Esophagus squamous epithelium (tissue), 5 donors: Measurements from ENCODE around the gene HMGXB4. TPM values are rescaled to one million over a fixed set of nuclear protein-coding genes. Genes with fewer than 3 reads are reported as not detected.

Source experiments
- DNase-seq: peaks from one replicate; lab custom pipeline; 2025; lab: John Stamatoyannopoulos, UW
- H3K27ac ChIP-seq, 4 donors: fragments of 200-600 bp; sonication (generic); one replicate each; pipeline ENCODE4 v1.5.1; 2016 to 2019; ENCODE audit warnings: mild to moderate bottlenecking in 1 of 4
- H3K27me3 ChIP-seq, 4 donors: fragments of 200-600 bp; sonication (generic); 1 replicate in 3 of 4; 2 replicates in 1 of 4; pipeline versions ENCODE4 v1.5.1 to v1.6.0; 2017 to 2021; ENCODE audit warnings: antibody characterized with exemption in 1 of 4
- H3K36me3 ChIP-seq, 3 donors: fragments of 200-600 bp; sonication (generic); one replicate each; pipeline ENCODE4 v1.5.1; 2016 to 2019
- H3K4me1 ChIP-seq, 3 donors: fragments of 200-600 bp; sonication (generic); one replicate each; pipeline ENCODE4 v1.5.1; 2017 to 2019
- H3K4me3 ChIP-seq, 4 donors: fragments of 200-600 bp; sonication (generic); 1 replicate in 3 of 4; 2 replicates in 1 of 4; pipeline ENCODE4 v1.5.1; 2016 to 2019; ENCODE audit warnings: mild to moderate bottlenecking in 2 of 4, moderate library complexity in 1 of 4
- H3K9me3 ChIP-seq, 3 donors: fragments of 200-600 bp; sonication (generic); one replicate each; pipeline ENCODE4 v1.5.1; 2016 to 2019
- POLR2A ChIP-seq, 4 donors: fragments of 450-650 bp; IDR thresholded peaks; one replicate each; pipeline ENCODE4 v1.6.1; 2017; ENCODE audit warnings: antibody characterized with exemption in 4 of 4, mild to moderate bottlenecking in 4 of 4, moderate library complexity in 3 of 4
- WGBS, 2 donors: methylation state at CpG; one replicate each; pipeline ENCODE4 v1.1.5; 2018; 5-methylcytosine and 5-hydroxymethylcytosine counted together
- intact Hi-C: fragments of 100-400 bp; cut with DNase I; formaldehyde crosslinking; loops from one replicate; pipeline ENCODE4 v1.15.0; 2022
- total RNA-seq, 4 donors: library from RNA; depleted of rRNA; stranded (reverse); fragments of >200 nt; gene quantifications; one replicate each; pipeline ENCODE4 v1.1.0, GENCODE V29; 2016
- TF ChIP-seq, protein P1 (sequence below), 6 experiments: fragments of 450-650 bp in 4 of 6; fragments of 200-600 bp in 2 of 6; sonication (generic) in 2 of 6; IDR thresholded peaks; one replicate each; pipeline ENCODE4 v1.5.1; 2016 to 2019; ENCODE audit warnings: antibody characterized with exemption in 6 of 6, mild to moderate bottlenecking in 4 of 6, moderate library complexity in 4 of 6
- donor health status: DM: yes; HTN: yes; CAD: no.

The HMGXB4 gene
- total RNA-seq, 4 donors from 2014 or later = 10.2 to 20.1 (median 13.5) TPM

- peaks cover 0 to 17% (median 0%) of the 10 kb centered on the region in 4 donors for H3K27me3 ChIP-seq
- no peak overlapping the region for H3K27ac ChIP-seq
- no peaks in the 10 kb centered on the region for H3K4me1 ChIP-seq
- DNase-seq = no peak
- intact Hi-C loops = no loop called here
- no peak for TF ChIP-seq POLR2A (IDR thresholded peaks at IDR 0.05)
- TF ChIP-seq, protein P1, sequence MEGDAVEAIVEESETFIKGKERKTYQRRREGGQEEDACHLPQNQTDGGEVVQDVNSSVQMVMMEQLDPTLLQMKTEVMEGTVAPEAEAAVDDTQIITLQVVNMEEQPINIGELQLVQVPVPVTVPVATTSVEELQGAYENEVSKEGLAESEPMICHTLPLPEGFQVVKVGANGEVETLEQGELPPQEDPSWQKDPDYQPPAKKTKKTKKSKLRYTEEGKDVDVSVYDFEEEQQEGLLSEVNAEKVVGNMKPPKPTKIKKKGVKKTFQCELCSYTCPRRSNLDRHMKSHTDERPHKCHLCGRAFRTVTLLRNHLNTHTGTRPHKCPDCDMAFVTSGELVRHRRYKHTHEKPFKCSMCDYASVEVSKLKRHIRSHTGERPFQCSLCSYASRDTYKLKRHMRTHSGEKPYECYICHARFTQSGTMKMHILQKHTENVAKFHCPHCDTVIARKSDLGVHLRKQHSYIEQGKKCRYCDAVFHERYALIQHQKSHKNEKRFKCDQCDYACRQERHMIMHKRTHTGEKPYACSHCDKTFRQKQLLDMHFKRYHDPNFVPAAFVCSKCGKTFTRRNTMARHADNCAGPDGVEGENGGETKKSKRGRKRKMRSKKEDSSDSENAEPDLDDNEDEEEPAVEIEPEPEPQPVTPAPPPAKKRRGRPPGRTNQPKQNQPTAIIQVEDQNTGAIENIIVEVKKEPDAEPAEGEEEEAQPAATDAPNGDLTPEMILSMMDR (IDR thresholded peaks at IDR 0.05) = no peak
- WGBS, 2 donors = 45 to 52% methylated on average over 3 of the region's 3 CpGs
- H3K4me3 ChIP-seq = no peak overlapping the region
- H3K9me3 ChIP-seq = no peaks in the 10 kb centered on the region
- no peaks in the 10 kb centered on the region for H3K36me3 ChIP-seq
Observed at GRCh38 chr22:35219012-35219411, 38.3 kb upstream of the HMGXB4 start.

DNA sequence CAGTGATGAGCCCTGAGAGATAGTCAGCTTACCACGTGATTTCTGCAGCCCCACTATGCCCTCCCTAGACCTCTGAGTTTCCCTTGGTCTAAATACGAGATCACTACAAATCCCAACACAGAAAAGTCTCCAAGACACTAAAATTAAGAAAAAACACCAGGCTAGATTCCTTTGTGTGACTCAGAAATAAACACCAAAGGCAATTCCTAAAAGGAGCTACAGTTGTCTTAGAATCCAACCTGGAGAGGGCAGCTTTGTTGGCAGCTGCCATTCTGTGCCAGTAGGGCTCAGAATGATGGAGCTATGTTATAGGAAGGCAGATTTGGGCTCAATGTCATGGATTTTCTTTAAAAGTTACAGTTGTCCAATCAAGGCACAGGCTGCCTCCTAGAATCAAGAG is 37.1 kb upstream of the HMGXB4 start:
- H3K9me3 ChIP-seq = no peaks in the 10 kb centered on the region
- no peak overlapping the region for H3K4me3 ChIP-seq
- intact Hi-C loops = no loop called here
- TF ChIP-seq, protein P1 (IDR thresholded peaks at IDR 0.05) = no peak
- no peak for TF ChIP-seq POLR2A (IDR thresholded peaks at IDR 0.05)
- 39 to 64% methylated on average over 2 of the region's 2 CpGs for WGBS, 2 donors
- DNase-seq = no peak
- H3K4me1 ChIP-seq = no peaks in the 10 kb centered on the region
- H3K27me3 ChIP-seq = peaks cover 0 to 23% (median 0%) of the 10 kb centered on the region in 4 donors
- H3K27ac ChIP-seq = no peak overlapping the region
- no peaks in the 10 kb centered on the region for H3K36me3 ChIP-seq

DNA sequence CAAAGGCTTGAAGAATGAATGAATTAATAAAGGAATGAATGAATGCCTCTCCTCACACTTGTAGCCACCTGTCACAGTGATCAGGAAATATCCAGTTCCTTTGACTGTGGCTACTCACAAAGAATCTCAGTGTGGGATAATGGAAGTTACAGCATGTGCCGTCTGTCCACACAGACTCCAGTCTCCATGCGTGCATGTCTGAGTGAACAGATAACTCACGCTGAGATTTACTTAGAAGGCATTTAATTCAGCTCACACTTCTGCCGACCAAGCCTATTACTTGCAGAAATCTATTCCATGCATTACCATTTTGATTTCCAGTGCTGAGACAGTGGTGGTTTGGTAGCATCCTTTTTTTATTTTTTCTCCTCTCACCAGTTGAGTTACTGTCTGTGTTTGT is 32.3 kb upstream of the HMGXB4 start:
- Histone ChIP-seq H3K4me3 (no peak overlapping the region), H3K27ac (no peak overlapping the region), H3K36me3 (no peaks in the 10 kb centered on the region), H3K27me3 (peaks cover 0 to 47% (median 0%) of the 10 kb centered on the region in 4 donors), H3K9me3 (no peaks in the 10 kb centered on the region), H3K4me1 (no peaks in the 10 kb centered on the region)
- intact Hi-C loops = no loop called here
- TF ChIP-seq POLR2A (IDR thresholded peaks at IDR 0.05) = no peak
- TF ChIP-seq, protein P1 (IDR thresholded peaks at IDR 0.05) = no peak
- no peak for DNase-seq
- WGBS, 2 donors = 76 to 80% methylated on average over 4 of the region's 4 CpGs

DNA sequence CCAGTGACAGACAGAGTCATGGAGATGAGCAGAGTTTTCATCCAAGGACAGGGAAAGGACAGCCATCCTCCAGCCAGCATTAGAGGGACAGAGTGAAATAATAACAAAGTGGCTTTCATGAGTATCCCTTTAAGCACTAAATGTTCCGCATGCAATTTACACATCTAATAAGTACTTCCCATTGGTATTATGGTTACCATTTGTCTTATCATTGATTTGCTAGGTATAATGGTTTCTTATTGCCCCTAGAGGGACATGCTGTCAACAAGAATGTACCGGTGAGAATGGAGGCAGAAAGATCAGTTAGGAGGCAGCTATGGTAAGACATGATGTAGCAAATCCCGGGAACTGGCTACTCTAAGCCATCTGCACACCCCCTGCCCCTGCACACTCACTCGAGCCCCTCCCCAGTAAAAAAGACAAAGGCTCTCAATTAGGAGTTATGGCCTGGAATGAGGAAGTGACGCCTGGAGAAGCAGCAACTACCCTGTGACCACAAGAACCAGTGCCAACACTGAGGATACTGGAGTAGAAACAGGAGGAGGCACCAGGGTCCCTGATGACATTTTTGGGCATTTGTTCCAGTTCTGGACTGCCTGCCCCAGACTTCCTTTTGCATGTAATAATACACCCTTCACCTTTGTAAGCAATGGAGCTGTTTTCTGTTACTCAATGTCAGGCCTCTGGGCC is 30.2 kb upstream of the HMGXB4 start:
- 63% methylated on average over 5 of the region's 5 CpGs for WGBS, 2 donors
- intact Hi-C loops = no loop called here
- no peak overlapping the region for H3K27ac ChIP-seq
- no peaks in the 10 kb centered on the region for H3K9me3 ChIP-seq
- H3K4me1 ChIP-seq = peaks cover 0 to 5% (median 0%) of the 10 kb centered on the region in 3 donors
- H3K36me3 ChIP-seq = no peaks in the 10 kb centered on the region
- DNase-seq = no peak
- TF ChIP-seq POLR2A (IDR thresholded peaks at IDR 0.05) = no peak
- TF ChIP-seq, protein P1 (IDR thresholded peaks at IDR 0.05) = no peak
- H3K27me3 ChIP-seq = peaks cover 0 to 55% (median 0%) of the 10 kb centered on the region in 4 donors
- H3K4me3 ChIP-seq = no peak overlapping the region

GRCh38 chr22:35229865-35230264 is 27.4 kb upstream of the HMGXB4 start:
- H3K9me3 ChIP-seq = no peaks in the 10 kb centered on the region
- TF ChIP-seq, protein P1 (IDR thresholded peaks at IDR 0.05) = no peak
- no peak for TF ChIP-seq POLR2A (IDR thresholded peaks at IDR 0.05)
- no peak overlapping the region for H3K27ac ChIP-seq
- H3K36me3 ChIP-seq = no peaks in the 10 kb centered on the region
- H3K27me3 ChIP-seq = peaks cover 0 to 66% (median 0%) of the 10 kb centered on the region in 4 donors
- WGBS, 2 donors = 68 to 82% methylated on average over 7 of the region's 7 CpGs
- peaks cover 0 to 5% (median 0%) of the 10 kb centered on the region in 3 donors for H3K4me1 ChIP-seq
- no peak for DNase-seq
- intact Hi-C loops = no loop called here
- H3K4me3 ChIP-seq = no peak overlapping the region
